Ramos (cell line): ENCODE measurements around the gene ARFIP1.
"Not testable (repeated sequence)": the region's sequence is repeated elsewhere in the genome, so short reads cannot be mapped to it uniquely, and the experiment has no call there.

ENCODE experiments used
- in situ Hi-C: fragments of 300-500 bp; cut with MboI; formaldehyde crosslinking; loops from one replicate; pipeline ENCODE4 v1.14.3; 2022; ENCODE audit warnings: low sequenced_read_pairs; ENCODE audit not compliant: unreplicated experiment

Gene ARFIP1

GRCh38 chr4:152885185-152885584 lies 105.4 kb downstream of the ARFIP1 start:
- in situ Hi-C loops = no loop called here

DNA sequence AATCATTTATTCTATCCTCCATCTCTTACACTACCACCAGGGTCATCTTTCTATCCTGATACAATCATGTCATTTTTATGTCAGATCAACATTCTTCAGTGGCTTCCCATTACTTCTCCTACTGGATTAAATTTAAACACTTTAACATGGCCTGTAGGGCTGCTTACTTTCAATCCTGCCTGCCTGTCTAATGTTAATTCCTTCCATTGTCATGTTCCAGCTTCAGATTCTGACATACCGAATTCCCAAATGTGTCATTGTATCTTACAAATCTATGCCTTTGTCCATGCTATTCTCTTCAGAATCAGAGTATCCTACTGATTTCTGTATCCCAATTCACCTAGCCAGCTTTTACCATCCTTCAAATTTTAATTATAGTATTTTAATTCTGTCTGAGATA lies 106.4 kb downstream of the ARFIP1 start:
- in situ Hi-C loops = no loop called here

DNA sequence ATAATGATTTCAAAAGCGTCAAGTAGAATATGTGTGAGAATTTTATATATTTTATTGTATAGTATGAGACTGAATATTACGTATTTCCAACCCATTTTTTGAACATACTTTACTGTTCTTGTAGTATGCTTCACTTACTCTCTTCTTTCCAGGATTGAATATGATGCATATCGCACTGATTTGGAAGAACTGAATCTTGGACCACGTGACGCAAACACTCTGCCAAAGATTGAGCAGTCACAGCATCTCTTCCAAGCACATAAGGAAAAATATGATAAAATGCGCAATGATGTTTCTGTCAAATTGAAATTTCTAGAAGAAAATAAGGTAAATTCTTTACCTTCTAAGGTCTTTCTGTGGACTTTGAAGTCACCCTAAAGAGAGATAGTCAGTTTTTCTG lies 108.2 kb downstream of the ARFIP1 start:
- in situ Hi-C loops = no loop called here

- in situ Hi-C loops = no loop called here
Observed at GRCh38 chr4:152892974-152893373, 113.2 kb downstream of the ARFIP1 start.

DNA sequence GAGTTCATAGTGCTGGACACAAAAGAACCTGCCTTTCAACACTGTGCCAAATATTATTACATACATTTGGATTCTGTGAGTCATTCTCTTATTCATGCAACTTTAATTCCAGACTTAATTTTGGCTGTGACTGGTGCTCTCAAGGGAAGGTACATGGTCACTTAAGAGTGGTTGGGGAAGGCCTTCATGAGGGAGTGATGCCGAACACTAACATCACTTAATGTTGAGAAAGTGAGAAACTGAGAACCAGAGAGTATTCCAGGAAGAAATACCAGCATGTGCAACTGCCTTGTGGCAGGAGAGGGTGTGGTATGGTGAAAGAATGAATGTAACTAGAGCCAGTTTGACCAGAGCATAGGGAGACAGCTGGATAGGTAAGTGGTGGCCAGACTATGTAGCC lies 114.9 kb downstream of the ARFIP1 start:
- in situ Hi-C loops = no loop called here

DNA sequence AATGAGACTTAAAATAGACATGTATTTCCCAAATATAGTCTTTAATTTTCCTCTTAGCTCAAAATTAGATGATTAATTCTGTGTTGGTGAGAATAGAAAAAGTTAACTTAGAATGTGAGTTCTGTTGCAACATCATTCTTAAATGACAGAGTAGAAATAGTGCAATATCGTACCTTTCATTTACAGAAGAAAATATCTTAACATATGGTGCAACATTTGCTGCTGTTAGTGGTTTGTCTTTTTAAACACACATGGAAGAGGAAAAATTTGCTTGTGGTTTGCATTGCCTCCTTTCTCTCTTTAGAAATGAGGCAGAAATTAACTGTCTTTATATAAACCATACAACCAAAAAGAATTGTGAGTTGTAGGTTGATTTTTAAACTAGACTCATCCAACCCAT lies 117.1 kb downstream of the ARFIP1 start:
- in situ Hi-C loops = no loop called here

- in situ Hi-C loops = not testable (repeated sequence)
Observed at GRCh38 chr4:152898133-152898532, 118.4 kb downstream of the ARFIP1 start.

GRCh38 chr4:152898606-152899005 lies 118.9 kb downstream of the ARFIP1 start:
- in situ Hi-C loops = no loop called here

- in situ Hi-C loops = no loop called here
Observed at GRCh38 chr4:152900395-152900794, 120.6 kb downstream of the ARFIP1 start.

GRCh38 chr4:152901205-152901604 lies 121.5 kb downstream of the ARFIP1 start:
- in situ Hi-C loops = no loop called here

DNA sequence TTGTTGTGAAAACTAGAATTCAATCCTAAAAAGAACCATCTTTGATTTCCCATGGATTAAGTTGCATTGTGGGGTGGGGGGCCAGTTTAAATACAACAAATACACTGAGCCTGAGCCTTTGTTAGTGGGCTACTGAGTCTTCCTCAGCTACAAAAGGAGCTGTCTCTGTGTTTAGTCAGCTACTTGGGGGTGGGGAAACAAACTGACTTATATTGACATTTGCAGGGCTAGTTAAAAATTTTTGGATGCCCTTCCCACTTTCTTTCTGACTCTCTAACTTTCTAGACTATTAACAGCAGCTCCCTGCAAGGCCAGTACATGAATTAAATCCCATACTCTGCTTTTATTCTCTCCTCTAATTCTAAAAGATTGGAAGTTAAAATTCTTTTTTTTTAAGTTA lies 123.9 kb downstream of the ARFIP1 start:
- in situ Hi-C loops = no loop called here

DNA sequence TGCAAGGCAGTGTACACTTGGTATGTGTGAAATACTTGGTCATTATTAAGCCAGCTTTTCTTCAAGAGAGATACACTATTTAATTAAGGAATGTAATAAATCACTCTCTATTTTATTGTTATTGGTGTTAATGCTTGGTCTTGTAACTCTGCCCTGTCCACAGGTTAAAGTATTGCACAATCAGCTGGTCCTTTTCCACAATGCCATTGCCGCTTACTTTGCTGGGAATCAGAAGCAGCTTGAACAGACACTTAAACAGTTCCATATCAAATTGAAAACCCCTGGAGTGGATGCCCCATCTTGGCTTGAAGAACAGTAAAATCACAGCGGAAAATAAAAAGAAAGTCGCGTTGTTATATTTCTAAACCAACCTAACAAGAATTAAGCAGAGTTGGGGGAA lies 130.1 kb downstream of the ARFIP1 start:
- in situ Hi-C loops = no loop called here

- in situ Hi-C loops = no loop called here
Observed at GRCh38 chr4:152910521-152910920, 130.8 kb downstream of the ARFIP1 start.

- in situ Hi-C loops = no loop called here
Observed at GRCh38 chr4:152917543-152918395, 138.0 kb downstream of the ARFIP1 start.

DNA sequence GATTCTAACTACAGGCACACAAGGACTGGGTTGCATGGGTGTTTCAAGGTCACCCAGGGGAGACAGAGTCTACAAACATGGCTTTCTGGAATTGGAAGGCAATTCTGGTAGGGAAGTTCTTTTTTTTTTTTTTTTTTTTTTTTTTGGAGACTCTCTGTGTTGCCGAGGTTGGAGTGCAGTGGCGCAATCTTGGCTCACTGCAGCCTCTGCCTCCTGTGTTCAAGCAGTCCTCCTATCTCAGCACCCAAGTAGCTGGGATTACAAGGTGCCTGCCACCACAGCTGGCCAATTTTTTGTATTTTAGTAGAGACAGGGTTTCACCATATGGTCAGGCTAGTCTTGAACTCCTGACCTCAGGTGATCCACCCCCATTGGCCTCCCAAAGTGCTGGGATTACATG lies 140.1 kb downstream of the ARFIP1 start:
- in situ Hi-C loops = no loop called here

DNA sequence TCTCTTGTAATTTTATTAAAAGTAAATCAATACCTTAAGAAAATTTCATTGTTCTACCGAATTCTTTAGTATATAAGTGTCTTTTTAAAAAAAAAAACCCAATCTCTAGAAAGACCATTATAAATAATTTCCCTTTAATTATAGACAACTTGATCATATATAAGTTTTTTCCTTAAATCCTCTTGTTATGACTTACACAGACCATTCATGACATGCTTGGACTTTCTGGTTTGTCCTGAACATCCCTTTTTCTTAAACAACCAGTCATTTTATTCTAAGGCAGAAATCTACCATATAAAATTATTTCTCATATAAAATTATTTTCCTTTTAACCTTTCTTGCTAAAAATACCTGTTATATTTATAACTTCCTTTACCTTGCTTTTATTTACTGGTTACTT lies 141.0 kb downstream of the ARFIP1 start:
- in situ Hi-C loops = no loop called here

DNA sequence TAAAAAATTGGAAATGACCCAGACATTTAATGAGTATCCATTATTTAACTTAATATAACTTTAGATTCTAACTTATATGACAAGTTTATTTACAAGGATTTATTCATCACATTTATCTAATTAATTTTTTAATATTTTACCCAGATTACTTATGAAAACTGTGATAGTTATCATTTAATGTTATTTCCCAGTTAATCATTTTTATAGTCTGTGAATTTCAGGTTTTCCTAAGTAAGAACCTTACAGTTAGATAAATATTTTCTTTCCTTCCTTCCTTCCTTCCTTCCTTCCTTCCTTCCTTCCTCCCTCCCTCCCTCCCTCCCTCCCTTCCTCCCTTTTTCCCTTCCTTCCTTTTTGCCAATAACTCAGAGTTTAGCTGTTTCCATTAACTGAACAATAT lies 141.5 kb downstream of the ARFIP1 start:
- in situ Hi-C loops = no loop called here

- in situ Hi-C loops = no loop called here
Observed at GRCh38 chr4:152925851-152926250, 146.1 kb downstream of the ARFIP1 start.

GRCh38 chr4:152926959-152927358 lies 147.2 kb downstream of the ARFIP1 start:
- in situ Hi-C loops = no loop called here

GRCh38 chr4:152927737-152928136 lies 148.0 kb downstream of the ARFIP1 start:
- in situ Hi-C loops = no loop called here

DNA sequence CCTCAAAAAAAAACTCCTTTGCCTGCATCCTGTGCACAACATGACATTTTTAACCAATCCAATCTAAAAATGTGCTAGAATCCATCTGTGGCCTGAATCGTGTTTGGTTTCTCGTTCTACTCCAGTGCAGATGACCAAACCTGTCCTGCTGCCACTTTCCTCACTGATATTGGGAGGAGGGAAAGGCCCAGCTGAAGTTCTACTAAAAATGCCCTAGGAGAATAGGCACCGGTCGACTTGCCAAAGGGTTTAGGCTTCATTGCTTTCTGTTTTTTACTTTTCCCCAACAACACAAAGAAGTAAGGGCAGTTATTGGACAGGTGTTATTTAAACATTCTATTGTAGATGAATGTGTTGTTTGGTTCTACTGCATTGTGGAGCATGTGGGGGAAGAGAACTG lies 148.5 kb downstream of the ARFIP1 start:
- in situ Hi-C loops = no loop called here

- in situ Hi-C loops = no loop called here
Observed at GRCh38 chr4:152929888-152930287, 150.1 kb downstream of the ARFIP1 start.
